Measurements from ENCODE around the gene APC2.
"Not testable (repeated sequence)": the region's sequence is repeated elsewhere in the genome, so short reads cannot be mapped to it uniquely, and the experiment has no call there.

APC2 gene

DNA sequence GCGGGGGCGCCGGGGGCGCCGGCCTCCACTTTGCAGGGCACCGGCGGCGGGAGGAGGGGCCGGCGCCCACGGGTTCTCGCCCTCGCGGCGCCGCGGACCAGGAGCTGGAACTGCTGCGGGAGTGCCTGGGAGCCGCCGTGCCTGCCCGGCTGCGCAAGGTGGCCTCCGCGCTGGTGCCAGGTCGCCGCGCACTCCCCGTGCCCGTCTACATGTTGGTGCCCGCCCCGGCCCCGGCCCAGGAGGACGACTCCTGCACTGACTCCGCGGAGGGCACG is 17.2 kb downstream of the APC2 start:
- DNase-seq = no peak

- DNase-seq = no peak
Observed at GRCh38 chr19:1467490-1468273, 17.8 kb downstream of the APC2 start.

DNA sequence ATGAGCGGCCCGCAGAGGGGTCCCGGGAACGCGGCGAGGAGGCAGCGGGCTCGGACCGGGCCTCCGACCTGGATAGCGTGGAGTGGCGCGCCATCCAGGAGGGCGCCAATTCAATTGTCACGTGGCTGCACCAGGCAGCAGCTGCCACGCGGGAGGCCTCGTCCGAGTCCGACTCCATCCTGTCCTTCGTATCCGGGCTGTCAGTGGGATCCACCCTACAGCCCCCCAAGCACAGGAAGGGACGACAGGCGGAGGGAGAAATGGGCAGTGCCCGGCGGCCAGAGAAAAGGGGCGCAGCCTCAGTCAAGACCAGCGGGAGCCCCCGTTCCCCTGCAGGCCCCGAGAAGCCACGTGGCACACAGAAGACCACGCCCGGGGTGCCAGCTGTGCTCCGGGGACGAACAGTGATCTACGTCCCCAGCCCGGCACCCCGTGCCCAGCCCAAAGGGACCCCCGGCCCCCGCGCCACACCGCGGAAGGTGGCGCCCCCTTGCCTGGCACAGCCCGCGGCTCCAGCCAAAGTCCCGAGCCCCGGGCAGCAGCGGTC is 18.4 kb downstream of the APC2 start:
- no peak for DNase-seq

DNA sequence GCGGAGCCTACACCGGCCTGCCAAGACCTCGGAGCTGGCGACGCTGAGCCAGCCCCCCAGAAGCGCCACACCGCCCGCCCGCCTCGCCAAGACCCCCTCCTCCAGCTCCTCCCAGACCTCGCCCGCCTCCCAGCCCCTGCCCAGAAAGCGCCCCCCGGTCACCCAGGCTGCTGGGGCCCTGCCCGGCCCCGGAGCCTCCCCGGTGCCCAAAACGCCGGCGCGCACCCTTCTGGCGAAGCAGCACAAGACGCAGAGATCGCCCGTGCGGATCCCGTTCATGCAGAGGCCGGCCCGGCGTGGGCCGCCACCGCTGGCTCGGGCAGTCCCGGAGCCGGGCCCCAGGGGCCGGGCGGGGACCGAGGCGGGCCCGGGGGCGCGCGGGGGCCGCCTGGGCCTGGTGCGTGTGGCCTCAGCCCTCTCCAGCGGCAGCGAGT is 18.9 kb downstream of the APC2 start:
- no peak for DNase-seq

DNA sequence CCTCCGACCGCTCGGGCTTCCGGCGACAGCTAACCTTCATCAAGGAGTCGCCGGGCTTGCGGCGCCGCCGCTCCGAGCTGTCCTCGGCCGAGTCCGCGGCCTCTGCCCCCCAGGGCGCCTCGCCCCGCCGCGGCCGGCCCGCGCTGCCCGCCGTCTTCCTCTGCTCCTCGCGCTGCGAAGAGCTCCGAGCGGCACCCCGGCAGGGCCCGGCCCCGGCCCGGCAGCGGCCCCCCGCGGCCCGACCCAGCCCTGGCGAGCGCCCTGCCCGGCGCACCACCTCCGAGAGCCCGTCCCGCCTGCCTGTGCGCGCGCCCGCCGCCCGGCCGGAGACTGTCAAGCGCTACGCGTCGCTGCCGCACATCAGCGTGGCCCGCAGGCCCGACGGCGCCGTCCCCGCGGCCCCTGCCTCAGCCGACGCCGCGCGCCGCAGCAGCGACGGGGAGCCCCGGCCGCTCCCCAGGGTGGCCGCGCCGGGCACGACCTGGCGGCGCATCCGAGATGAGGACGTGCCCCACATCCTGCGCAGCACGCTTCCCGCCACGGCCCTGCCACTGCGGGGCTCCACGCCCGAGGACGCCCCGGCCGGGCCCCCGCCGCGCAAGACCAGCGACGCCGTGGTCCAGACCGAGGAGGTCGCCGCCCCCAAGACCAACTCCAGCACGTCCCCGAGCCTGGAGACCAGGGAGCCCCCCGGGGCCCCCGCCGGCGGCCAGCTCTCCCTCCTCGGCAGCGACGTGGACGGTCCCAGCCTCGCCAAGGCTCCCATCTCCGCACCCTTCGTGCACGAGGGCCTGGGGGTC is 19.5 kb downstream of the APC2 start:
- peak; percentile 28 for DNase-seq

DNA sequence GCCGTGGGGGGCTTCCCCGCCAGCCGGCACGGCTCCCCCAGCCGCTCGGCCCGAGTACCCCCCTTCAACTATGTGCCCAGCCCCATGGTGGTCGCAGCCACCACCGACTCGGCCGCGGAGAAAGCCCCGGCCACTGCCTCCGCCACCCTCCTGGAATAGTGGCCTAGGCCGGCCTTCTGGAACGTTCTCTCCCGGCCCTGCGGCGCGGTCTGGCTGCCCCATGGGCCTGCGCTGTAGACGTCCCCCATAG is 20.1 kb downstream of the APC2 start:
- DNase-seq = no peak

GRCh38 chr19:1470305-1471009 is 20.5 kb downstream of the APC2 start:
- DNase-seq = peak; percentile 82

- peak; percentile 65 for DNase-seq
Observed at GRCh38 chr19:1471010-1471514, 21.1 kb downstream of the APC2 start.

- no peak for DNase-seq
Observed at GRCh38 chr19:1471515-1472160, 21.7 kb downstream of the APC2 start.

DNA sequence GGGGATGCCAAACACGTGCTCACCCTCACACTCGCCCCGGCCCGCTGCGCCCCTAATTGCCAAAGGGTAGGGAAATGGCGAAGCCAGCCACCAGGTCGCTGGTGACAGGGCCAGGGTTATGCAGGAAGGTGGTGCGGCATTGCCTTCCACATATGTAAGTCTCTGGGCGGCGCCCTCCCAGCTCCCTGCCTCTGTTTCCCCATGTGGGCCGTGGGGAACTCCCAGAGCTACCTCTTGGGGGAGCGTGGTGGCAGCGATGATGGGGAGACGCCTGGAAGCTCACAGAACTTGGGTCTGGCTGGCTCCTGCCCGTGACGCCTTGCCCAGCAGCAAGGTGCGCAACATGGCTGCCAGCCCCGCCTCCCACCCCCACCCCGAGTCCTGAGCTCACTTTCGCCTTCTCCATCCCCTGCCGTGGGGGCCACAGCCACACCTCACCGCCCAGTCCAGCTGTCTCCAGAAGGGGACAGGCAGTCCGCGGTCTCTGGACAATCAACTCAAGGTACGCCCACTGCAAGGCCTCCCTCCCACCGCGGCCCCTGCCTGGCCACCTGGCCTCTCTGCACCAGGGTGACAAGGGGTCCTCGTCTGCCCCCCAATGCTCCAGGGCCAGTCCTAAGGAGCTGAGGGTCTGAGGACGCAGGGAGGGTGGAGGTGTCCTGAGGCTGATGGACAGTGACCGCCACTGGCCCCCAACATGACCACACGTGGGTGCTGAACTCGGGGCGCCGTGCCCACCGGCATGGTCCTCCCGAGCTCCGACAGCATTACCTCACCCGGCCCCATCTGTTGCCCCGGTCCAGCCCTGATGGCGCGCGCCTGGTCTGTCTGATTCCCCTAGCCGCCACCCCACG is 22.5 kb downstream of the APC2 start:
- no peak for DNase-seq

DNA sequence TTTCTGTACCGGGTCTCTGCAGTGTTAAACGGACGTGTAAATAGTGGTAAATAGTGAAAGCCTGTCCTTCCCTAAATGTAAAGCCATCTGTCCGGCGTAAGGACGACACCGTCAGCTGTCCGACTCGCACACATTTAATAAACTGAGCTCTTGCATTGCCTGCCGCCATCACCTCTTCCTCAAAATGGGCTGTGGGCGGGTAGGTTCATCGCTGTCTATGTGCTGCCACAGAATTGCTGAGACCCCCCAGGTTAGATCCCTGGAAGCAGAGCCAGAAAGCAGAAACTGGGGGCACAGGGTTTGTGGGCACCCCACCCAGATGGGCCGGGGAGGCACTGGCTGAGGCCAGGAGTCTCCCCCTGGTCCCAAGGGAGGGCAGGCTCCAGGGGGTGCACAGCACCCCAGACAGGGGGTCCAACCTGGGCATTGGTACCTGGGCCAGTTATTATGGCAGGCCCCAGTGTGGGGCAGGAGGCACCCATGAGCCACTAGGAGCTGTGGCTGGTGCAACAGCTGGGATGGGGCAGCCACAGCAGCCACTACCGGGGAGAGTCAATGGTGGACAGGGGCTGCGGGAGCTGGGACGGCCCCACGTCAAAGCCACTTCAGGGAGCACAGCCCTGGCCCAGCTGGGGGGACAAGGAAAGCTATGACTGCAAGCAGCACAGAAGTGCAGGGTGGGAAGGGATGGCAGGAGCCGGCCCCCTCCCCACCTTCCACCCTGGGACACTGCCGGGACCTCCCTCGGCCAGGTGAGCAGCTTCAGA is 23.3 kb downstream of the APC2 start:
- DNase-seq = no peak

- no peak for DNase-seq
Observed at GRCh38 chr19:1474011-1474764, 24.3 kb downstream of the APC2 start.

DNA sequence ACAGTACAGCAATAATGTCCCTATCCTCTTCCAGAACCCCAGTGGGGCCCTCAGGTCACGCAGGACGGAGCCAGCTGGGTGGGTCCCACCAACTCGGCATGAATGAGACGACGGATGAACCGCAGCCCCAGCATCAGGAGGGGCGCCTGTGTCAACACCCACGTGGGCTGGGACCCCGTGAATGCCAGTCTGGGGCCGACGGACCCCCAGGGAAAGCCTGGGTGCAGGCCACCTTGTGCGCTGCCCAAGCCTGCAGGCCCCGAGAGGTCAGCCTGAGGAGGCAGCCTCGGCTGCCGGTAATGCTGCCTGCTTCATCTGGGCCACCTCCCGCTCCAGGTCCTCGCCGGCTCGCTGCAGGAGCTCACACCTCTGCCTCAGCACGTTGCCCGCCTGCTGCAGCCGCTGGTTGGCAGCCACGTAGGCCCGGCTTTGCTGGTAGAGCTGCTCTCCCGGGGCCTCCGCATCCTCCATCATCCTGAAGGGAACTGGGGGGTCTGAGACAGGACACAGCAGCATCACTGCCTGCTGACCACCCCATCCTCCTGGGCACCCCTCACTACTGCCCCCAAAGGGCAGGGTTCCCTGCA is 24.9 kb downstream of the APC2 start:
- DNase-seq = no peak

DNA sequence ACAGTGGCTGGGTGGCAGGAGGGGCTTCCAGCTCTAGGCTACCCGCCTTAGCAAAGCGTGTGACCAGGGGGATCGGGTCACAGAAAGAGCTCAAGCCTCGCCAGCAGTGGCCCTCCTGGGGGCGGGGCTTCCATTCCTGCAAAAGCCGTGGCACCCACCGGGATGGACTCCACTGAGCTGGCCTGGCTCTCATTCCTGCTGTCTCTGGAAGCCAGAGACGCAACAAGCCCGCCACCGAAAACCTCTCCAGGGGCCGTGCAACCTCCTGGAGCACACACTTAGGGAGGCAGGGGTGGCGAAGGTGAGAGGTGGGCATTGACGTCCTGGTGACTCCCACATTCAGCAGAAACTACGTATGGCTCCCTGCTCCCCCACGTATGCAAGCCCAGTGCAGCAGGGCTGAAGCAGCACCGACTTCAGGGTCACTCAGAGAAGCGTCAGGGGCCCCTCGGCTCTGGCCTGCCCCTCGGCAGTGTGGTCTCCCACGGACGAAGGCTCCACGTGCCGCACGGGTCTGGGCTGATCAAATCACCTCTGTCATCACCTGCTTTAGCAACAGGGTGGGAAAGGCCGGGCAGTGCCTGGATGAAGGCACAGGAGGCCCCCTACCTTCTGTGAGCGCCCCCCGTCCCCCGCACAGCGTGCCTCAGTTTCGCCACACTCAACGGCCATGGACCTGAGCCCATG is 26.0 kb downstream of the APC2 start:
- no peak for DNase-seq

- DNase-seq = not testable (repeated sequence)
Observed at GRCh38 chr19:1477056-1477455, 27.1 kb downstream of the APC2 start.

DNA sequence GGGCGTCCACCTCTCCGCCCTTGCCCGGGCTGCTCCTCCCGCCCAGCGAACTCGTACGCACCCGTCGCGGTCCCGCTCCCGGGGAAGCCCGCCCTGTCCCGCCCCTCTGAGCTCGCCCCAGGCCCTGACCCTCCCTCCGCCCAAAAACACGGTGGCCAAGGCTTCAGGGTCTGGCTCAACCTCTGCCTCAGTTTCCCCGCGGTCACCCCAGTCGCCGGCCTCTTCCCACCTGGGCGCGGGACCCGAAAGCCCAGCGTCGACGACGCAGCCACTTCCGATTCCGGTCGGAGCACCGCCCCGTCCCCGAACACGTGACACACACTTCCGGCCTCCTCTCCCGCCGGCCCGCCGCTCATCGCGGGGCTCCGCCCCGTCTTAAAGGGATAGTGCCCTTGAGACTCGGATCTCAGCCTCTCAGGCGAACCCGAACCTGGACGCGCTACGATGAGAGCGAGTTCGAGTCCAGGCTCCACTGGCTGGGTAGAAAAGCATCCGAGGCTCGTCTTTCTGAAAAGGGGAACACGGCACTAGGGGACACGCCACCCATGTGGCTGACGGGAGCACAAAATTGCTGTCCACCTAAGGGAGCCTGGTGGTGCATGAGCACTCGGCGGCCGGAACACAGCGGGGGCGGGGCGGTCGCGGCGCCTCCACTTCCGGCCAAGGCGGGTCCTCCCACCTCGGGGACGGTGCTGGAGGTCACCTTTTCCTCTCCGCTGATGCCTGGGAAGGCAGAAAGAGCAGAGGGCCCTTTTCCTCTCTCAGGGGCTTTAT is 29.2 kb downstream of the APC2 start, which contains the start of gene C19orf25:
C19orf25 (minus strand) TSS at position 282 of the 774 bp plus-strand sequence. CDS start 312 bp downstream, outside the sequence.
- DNase-seq = peak; percentile 90

DNA sequence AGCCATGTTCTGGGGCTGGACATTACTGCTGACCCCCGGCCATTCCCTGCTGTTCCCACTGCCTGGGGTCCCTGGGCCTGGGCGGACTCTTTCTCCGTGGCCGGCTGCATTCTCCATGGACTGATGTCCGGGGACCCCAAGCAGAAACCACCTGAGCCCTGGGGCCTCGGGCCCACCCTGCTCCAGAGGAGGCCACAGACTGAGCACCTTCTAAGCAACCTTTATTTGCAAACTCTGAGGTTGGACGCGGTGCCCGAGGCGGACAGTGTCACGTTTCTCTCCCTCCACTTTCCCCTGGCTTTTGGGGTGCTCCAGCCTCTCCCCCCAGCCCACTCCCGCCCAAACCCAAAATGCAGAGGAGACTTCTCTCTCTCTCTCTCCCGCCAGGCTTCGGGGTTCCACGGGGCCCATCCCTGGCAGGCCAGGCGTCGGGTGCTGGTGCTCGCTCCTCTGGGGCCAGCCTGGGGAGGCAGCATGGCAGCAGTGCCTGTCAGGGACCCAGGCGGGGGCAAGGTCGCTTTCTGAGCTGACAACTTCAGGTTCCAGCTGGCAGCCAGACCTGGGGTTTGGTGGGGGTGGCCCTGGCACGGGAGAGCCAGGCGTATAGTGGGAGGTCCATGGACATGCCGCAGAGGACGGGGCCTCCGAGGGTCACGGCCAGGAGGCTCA is 31.4 kb downstream of the APC2 start:
- no peak for DNase-seq

DNA sequence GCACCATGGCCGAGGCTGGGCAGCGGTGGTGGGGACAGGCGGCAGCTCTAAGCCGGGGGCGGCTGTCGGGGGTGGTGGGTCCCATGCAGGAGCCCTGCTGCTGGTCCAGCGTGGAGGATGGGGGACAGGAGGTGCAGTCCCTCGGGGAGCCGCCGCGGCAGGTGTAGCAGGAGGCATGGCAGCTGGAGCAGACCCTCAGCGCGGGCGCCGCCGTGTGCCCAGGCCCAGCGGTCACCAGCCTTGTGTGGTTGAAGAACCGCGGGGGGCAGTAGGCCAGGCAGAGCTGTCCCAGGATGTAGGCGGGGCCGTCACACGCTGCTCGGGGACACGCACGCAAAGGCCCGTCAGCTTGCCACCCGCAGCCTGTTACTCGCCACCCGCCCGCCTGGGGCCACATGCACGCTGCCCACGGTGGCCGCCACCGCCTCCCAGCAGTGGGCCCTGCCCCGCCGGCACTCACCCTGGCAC is 32.0 kb downstream of the APC2 start:
- no peak for DNase-seq

Measured in NCI-H1105 (cell line).